Measurements from ENCODE around the gene SSR2. TPM values are rescaled to one million over a fixed set of nuclear protein-coding genes. Genes with fewer than 3 reads are reported as not detected.

The SSR2 gene
- total RNA-seq, 4 donors from 2014 or later = 103 to 157 (median 146) TPM

- TF ChIP-seq POLR2A (IDR thresholded peaks at IDR 0.05) (no peak), POLR2AphosphoS5 (IDR thresholded peaks at IDR 0.05) (no peak), EP300 (IDR thresholded peaks at IDR 0.05) (no peak)
- TF ChIP-seq, protein P1, sequence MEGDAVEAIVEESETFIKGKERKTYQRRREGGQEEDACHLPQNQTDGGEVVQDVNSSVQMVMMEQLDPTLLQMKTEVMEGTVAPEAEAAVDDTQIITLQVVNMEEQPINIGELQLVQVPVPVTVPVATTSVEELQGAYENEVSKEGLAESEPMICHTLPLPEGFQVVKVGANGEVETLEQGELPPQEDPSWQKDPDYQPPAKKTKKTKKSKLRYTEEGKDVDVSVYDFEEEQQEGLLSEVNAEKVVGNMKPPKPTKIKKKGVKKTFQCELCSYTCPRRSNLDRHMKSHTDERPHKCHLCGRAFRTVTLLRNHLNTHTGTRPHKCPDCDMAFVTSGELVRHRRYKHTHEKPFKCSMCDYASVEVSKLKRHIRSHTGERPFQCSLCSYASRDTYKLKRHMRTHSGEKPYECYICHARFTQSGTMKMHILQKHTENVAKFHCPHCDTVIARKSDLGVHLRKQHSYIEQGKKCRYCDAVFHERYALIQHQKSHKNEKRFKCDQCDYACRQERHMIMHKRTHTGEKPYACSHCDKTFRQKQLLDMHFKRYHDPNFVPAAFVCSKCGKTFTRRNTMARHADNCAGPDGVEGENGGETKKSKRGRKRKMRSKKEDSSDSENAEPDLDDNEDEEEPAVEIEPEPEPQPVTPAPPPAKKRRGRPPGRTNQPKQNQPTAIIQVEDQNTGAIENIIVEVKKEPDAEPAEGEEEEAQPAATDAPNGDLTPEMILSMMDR (IDR thresholded peaks at IDR 0.05) = peak in 2 of 4 experiments; percentile 15 to 20
- Histone ChIP-seq H3K36me3 (no peaks in the 10 kb centered on the region), H3K4me1 (peaks cover 0 to 5% (median 0%) of the 10 kb centered on the region in 3 donors), H3K27ac (no peak overlapping the region), H3K9me3 (no peaks in the 10 kb centered on the region), H3K4me3 (no peak overlapping the region), H3K27me3 (no peaks in the 10 kb centered on the region)
- 19 to 23% methylated on average over 3 of the region's 9 CpGs for WGBS, 2 donors (ENCODE audit: low coverage in 1 of 2)
- ATAC-seq = no peak
Observed at GRCh38 chr1:156025876-156026275, 5.1 kb upstream of the SSR2 start.

DNA sequence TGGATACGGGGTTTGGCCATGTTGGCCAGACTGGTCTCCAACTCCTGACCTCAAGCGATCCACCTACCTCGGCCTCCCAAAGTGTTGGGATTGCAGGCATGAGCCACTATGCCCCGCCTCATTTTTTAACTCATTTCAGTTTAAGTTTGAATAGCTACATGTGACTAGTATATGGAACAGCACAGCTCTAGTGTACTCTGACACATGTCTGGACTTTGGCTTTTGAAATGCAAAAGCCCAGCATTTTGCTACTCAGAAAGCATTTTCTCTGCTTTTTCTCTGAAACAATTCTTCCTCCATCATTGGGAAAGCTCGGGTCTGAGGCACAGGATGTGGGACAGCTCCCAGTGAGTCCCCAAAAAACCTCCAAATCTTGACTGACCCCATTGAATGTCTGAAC is 4.0 kb upstream of the SSR2 start:
- 85% methylated on average over 3 to 5 of the region's 5 CpGs for WGBS, 2 donors (ENCODE audit: low coverage in 1 of 2)
- TF ChIP-seq, protein P1 (IDR thresholded peaks at IDR 0.05) = no peak
- TF ChIP-seq EP300 (IDR thresholded peaks at IDR 0.05) = no peak
- no peak for TF ChIP-seq POLR2A (IDR thresholded peaks at IDR 0.05)
- TF ChIP-seq POLR2AphosphoS5 (IDR thresholded peaks at IDR 0.05) = no peak
- Histone ChIP-seq H3K9me3 (no peaks in the 10 kb centered on the region), H3K4me1 (peaks cover 0 to 12% (median 3%) of the 10 kb centered on the region in 3 donors), H3K27ac (no peak overlapping the region), H3K4me3 (no peak overlapping the region), H3K36me3 (no peaks in the 10 kb centered on the region), H3K27me3 (no peaks in the 10 kb centered on the region)
- no peak for ATAC-seq

- no peak for ATAC-seq
- Histone ChIP-seq H3K9me3 (no peaks in the 10 kb centered on the region), H3K36me3 (peaks cover 0 to 28% of the 10 kb centered on the region in 2 donors), H3K4me3 (no peak overlapping the region), H3K27me3 (no peaks in the 10 kb centered on the region), H3K27ac (no peak overlapping the region), H3K4me1 (peaks cover 0 to 25% (median 5%) of the 10 kb centered on the region in 3 donors)
- TF ChIP-seq, protein P1 (IDR thresholded peaks at IDR 0.05) = no peak
- TF ChIP-seq EP300 (IDR thresholded peaks at IDR 0.05) = no peak
- TF ChIP-seq POLR2A (IDR thresholded peaks at IDR 0.05) = no peak
- TF ChIP-seq POLR2AphosphoS5 (IDR thresholded peaks at IDR 0.05) = no peak
- WGBS, 2 donors (ENCODE audit: low coverage in 1 of 2) = 62 to 71% methylated on average over 2 of the region's 2 CpGs
Observed at GRCh38 chr1:156021954-156022353, 1.2 kb upstream of the SSR2 start.

DNA sequence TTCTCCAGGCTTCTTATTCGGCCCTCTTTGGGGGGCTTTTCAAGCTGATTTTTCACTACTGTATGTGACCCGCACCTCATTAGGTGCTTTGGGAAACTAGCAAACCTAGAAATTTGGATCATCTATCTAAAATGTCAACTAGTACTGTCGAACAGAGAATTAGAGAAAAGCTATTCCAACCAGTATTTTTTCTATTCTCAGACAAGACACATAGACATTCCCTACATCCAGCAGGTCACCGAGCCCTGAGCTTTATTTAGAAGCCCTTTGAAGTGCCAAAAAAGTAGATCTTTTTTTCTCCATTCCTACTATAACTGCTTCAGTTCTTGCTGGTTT is 310 bp upstream of the SSR2 start:
- Histone ChIP-seq H3K36me3 (peaks cover 0 to 37% of the 10 kb centered on the region in 2 donors), H3K9me3 (no peaks in the 10 kb centered on the region), H3K27me3 (no peaks in the 10 kb centered on the region), H3K4me3 (peak overlapping the region; percentile 61 to 83), H3K4me1 (peaks cover 0 to 25% (median 5%) of the 10 kb centered on the region in 3 donors), H3K27ac (peak overlapping the region in 3 of 4 donors; percentile 89 to 92 (median 92))
- 3% methylated on average over 3 to 4 of the region's 4 CpGs for WGBS, 2 donors (ENCODE audit: low coverage in 1 of 2)
- ATAC-seq = peak; percentile 8
- TF ChIP-seq EP300 (IDR thresholded peaks at IDR 0.05) (no peak), POLR2A (IDR thresholded peaks at IDR 0.05) (peak in 1 of 2 donors; percentile 5)

GRCh38 chr1:156019946-156020292 is 832 bp downstream of the SSR2 start:
- no peak for ATAC-seq
- Histone ChIP-seq H3K9me3 (no peaks in the 10 kb centered on the region), H3K4me3 (peak overlapping the region; percentile 61 to 83), H3K4me1 (peaks cover 0 to 25% (median 5%) of the 10 kb centered on the region in 3 donors), H3K27ac (peak overlapping the region in 3 of 4 donors; percentile 89 to 92 (median 92)), H3K36me3 (peaks cover 0 to 49% of the 10 kb centered on the region in 2 donors), H3K27me3 (no peaks in the 10 kb centered on the region)
- TF ChIP-seq POLR2A (IDR thresholded peaks at IDR 0.05) (no peak), EP300 (IDR thresholded peaks at IDR 0.05) (no peak), POLR2AphosphoS5 (IDR thresholded peaks at IDR 0.05) (no peak)
- TF ChIP-seq, protein P1 (IDR thresholded peaks at IDR 0.05) = no peak
- 23 to 46% methylated on average over 4 to 5 of the region's 8 CpGs for WGBS, 2 donors (ENCODE audit: low coverage in 1 of 2)
